Measurements from ENCODE around the gene RXRG.
A peak's percentile ranks its signal among the peaks of the same experiment; 100 is the strongest.

Gene RXRG

GRCh38 chr1:165383067-165383466 is 61.9 kb downstream of the RXRG start:
- Mint-ChIP-seq H3K9me3 (no peaks in the 10 kb centered on the region), H3K27me3 (peaks cover 56% of the 10 kb centered on the region), H3K27ac (no peak overlapping the region), H3K4me1 (no peaks in the 10 kb centered on the region), H3K36me3 (ENCODE audit: low read depth) (no peaks in the 10 kb centered on the region), H3K4me3 (no peak overlapping the region)
- DNase-seq (no peak), ATAC-seq (no peak)

GRCh38 chr1:165381745-165382505 is 63.0 kb downstream of the RXRG start:
- Mint-ChIP-seq H3K36me3 (ENCODE audit: low read depth) (no peaks in the 10 kb centered on the region), H3K27ac (no peak overlapping the region), H3K4me1 (peaks cover 4% of the 10 kb centered on the region), H3K27me3 (peaks cover 52% of the 10 kb centered on the region), H3K4me3 (no peak overlapping the region), H3K9me3 (no peaks in the 10 kb centered on the region)
- DNase-seq (no peak), ATAC-seq (no peak)

DNA sequence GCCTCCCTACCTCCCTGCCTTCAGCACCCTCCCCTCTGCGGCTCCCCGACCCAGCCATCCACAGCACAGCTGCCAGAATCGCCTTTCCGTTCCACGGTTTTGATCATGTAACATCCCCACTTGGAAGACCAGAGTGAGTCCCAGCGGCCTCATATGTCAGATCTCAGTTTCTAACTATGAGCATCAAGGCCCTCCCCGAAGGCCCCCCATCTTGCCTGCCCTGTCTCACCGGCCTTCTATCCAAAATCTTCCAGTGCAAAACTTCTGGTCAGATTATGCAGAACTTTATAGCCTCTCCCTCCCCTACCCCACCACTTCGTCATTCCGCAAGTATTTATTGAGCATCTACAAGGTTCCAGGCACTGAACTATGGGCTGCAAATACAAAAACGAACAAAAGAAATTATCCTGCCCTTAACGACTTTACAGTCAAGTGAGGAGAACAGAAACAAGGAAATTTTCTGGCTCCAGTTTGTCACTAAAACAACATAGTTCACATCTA is 68.1 kb downstream of the RXRG start:
- H3K9me3 Mint-ChIP-seq, result no peaks in the 10 kb centered on the region
- peak overlapping the region; percentile 62 for H3K4me3 Mint-ChIP-seq
- ATAC-seq (no peak), DNase-seq (no peak)
- peaks cover 70% of the 10 kb centered on the region for H3K27me3 Mint-ChIP-seq
- peaks cover 15% of the 10 kb centered on the region for H3K4me1 Mint-ChIP-seq
- no peaks in the 10 kb centered on the region for H3K36me3 Mint-ChIP-seq (ENCODE audit: low read depth)
- H3K27ac Mint-ChIP-seq, result no peak overlapping the region

DNA sequence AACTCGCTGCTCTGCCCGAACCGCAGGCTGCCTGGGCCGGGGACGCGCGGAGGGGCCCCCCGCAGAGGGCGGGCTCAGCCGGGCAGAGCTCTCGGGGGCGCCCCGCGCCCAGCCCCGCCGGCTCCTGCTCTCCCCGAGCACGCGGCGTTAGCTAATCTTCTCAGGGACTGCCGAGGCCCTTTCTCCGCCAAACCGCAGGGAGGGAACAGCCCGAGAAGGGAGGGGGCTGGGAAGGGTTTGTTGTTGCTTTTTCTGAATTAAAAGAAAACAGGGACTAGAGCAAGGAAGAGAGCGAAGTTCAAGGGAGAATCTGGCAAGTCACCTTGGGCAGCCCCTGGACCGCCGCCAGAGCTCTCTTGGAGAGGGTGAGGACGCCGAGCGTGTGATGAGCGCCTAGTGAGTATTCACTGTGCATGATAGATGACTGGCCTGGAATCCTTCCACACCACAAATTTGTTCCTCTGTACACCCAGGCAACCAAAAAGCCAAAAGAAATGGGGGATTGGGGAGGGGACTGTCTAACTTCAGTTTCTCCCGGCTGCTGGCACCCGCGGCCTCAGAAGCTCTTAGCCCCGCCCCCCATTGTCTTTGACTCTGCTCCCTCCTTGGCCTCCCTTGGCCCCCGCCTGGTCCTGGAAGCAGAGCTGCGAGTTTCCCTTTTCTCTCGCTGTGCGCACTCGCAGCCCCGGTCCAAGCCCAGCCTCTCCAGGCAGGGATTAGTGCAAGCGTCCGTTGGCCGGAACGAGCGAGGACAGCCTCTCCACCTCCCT is 68.7 kb downstream of the RXRG start:
- ATAC-seq, result peak; percentile 68
- H3K4me3 Mint-ChIP-seq, result peak overlapping the region; percentile 62
- no peak overlapping the region for H3K27ac Mint-ChIP-seq
- H3K36me3 Mint-ChIP-seq (ENCODE audit: low read depth), result no peaks in the 10 kb centered on the region
- peaks cover 70% of the 10 kb centered on the region for H3K27me3 Mint-ChIP-seq
- peaks cover 15% of the 10 kb centered on the region for H3K4me1 Mint-ChIP-seq
- H3K9me3 Mint-ChIP-seq, result no peaks in the 10 kb centered on the region
- peak; percentile 45 for DNase-seq

GRCh38 chr1:165375623-165376022 is 69.3 kb downstream of the RXRG start:
- Mint-ChIP-seq H3K4me3 (peak overlapping the region; percentile 37), H3K36me3 (ENCODE audit: low read depth) (no peaks in the 10 kb centered on the region), H3K27ac (no peak overlapping the region), H3K9me3 (no peaks in the 10 kb centered on the region), H3K27me3 (peaks cover 72% of the 10 kb centered on the region), H3K4me1 (peaks cover 15% of the 10 kb centered on the region)
- no peak for ATAC-seq
- no peak for DNase-seq

GRCh38 chr1:165371588-165372225 is 73.2 kb downstream of the RXRG start:
- Mint-ChIP-seq H3K4me3 (no peak overlapping the region), H3K27ac (no peak overlapping the region), H3K9me3 (no peaks in the 10 kb centered on the region), H3K27me3 (peaks cover 83% of the 10 kb centered on the region), H3K36me3 (ENCODE audit: low read depth) (no peaks in the 10 kb centered on the region), H3K4me1 (peaks cover 10% of the 10 kb centered on the region)
- ATAC-seq (no peak), DNase-seq (no peak)

GRCh38 chr1:165369255-165369848 is 75.6 kb downstream of the RXRG start:
- H3K9me3 Mint-ChIP-seq, result no peaks in the 10 kb centered on the region
- no peak overlapping the region for H3K27ac Mint-ChIP-seq
- H3K36me3 Mint-ChIP-seq (ENCODE audit: low read depth), result no peaks in the 10 kb centered on the region
- H3K4me1 Mint-ChIP-seq, result no peaks in the 10 kb centered on the region
- H3K4me3 Mint-ChIP-seq, result no peak overlapping the region
- DNase-seq (peak; percentile 67), ATAC-seq (no peak)
- peaks cover 79% of the 10 kb centered on the region for H3K27me3 Mint-ChIP-seq

GRCh38 chr1:165367375-165367993 is 77.4 kb downstream of the RXRG start:
- H3K4me1 Mint-ChIP-seq, result no peaks in the 10 kb centered on the region
- no peak overlapping the region for H3K27ac Mint-ChIP-seq
- no peak overlapping the region for H3K4me3 Mint-ChIP-seq
- peaks cover 68% of the 10 kb centered on the region for H3K27me3 Mint-ChIP-seq
- H3K36me3 Mint-ChIP-seq (ENCODE audit: low read depth), result no peaks in the 10 kb centered on the region
- DNase-seq (peak; percentile 82), ATAC-seq (peak; percentile 74)
- no peaks in the 10 kb centered on the region for H3K9me3 Mint-ChIP-seq

DNA sequence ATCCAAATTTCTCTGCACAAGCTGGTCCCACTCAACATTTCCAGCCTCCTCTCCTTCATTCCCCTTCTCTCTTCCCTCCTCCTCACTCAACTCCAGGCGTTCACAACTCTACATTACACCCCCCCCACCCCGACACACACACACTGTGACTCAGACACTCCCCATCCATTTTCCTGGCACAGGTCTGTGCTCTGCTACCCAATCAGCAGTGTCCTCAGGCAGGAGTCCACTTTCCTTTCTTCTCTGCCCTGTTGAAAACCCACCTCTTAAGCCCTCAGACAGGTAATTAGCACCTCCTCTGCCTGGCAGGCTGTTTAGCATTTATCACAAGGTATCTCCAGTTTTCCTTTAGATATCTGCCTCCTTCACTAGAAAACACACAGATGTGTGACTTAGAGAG is 79.6 kb downstream of the RXRG start:
- Mint-ChIP-seq H3K36me3 (ENCODE audit: low read depth) (no peaks in the 10 kb centered on the region), H3K9me3 (no peaks in the 10 kb centered on the region), H3K4me1 (no peaks in the 10 kb centered on the region), H3K27ac (no peak overlapping the region), H3K27me3 (peaks cover 61% of the 10 kb centered on the region), H3K4me3 (no peak overlapping the region)
- DNase-seq, result no peak
- no peak for ATAC-seq

- H3K36me3 Mint-ChIP-seq (ENCODE audit: low read depth), result no peaks in the 10 kb centered on the region
- DNase-seq (no peak), ATAC-seq (no peak)
- no peak overlapping the region for H3K4me3 Mint-ChIP-seq
- H3K9me3 Mint-ChIP-seq, result no peaks in the 10 kb centered on the region
- peaks cover 62% of the 10 kb centered on the region for H3K27me3 Mint-ChIP-seq
- no peaks in the 10 kb centered on the region for H3K4me1 Mint-ChIP-seq
- no peak overlapping the region for H3K27ac Mint-ChIP-seq
These were observed 80.3 kb downstream of the RXRG start for GRCh38 chr1:165364568-165365133.

- Mint-ChIP-seq H3K9me3 (no peaks in the 10 kb centered on the region), H3K4me3 (no peak overlapping the region), H3K36me3 (ENCODE audit: low read depth) (no peaks in the 10 kb centered on the region), H3K27me3 (peaks cover 80% of the 10 kb centered on the region), H3K27ac (no peak overlapping the region), H3K4me1 (peaks cover 13% of the 10 kb centered on the region)
- ATAC-seq, result no peak
- DNase-seq, result no peak
These were observed 88.0 kb downstream of the RXRG start for GRCh38 chr1:165356876-165357275.

- ATAC-seq (no peak), DNase-seq (no peak)
- H3K9me3 Mint-ChIP-seq, result no peaks in the 10 kb centered on the region
- no peak within 1 kb of the TSS for H3K27ac Mint-ChIP-seq
- H3K4me1 Mint-ChIP-seq, result peaks cover 13% of the 10 kb centered on the region
- H3K27me3 Mint-ChIP-seq, result peaks cover 81% of the 10 kb centered on the region
- no peaks in the 10 kb centered on the region for H3K36me3 Mint-ChIP-seq (ENCODE audit: low read depth)
- no peak within 1 kb of the TSS for H3K4me3 Mint-ChIP-seq
These were observed 88.7 kb downstream of the RXRG start, which contains the start of gene LMX1A for GRCh38 chr1:165355977-165356811. Gene LMX1A, minus strand, starts transcription at chr1:165356715. Its CDS starts 1,156 bp downstream, at chr1:165355559.
